Adrenal gland (tissue), 5 donors: ENCODE data around the gene CCNI2.
"Not testable (repeated sequence)": the region's sequence is repeated elsewhere in the genome, so short reads cannot be mapped to it uniquely, and the experiment has no call there.

Experiments
- POLR2A ChIP-seq, 2 donors: fragments of 450-650 bp; IDR thresholded peaks; one replicate each; pipeline ENCODE4 v1.6.1; 2017; ENCODE audit warnings: antibody characterized with exemption in 2 of 2, mild to moderate bottlenecking in 2 of 2, moderate library complexity in 1 of 2
- TF ChIP-seq, protein P1 (sequence below), 6 experiments: fragments of 450-650 bp in 4 of 6; fragments of 200-600 bp in 2 of 6; sonication (generic) in 1 of 6; IDR thresholded peaks; 1 replicate in 5 of 6; 2 replicates in 1 of 6; pipeline versions ENCODE4 v1.5.1 to v1.8.0; 2016 to 2021; ENCODE audit warnings: antibody characterized with exemption in 6 of 6, mild to moderate bottlenecking in 2 of 6, moderate library complexity in 1 of 6
- donor health status: DM: no; HTN: no; CAD: no.

DNA sequence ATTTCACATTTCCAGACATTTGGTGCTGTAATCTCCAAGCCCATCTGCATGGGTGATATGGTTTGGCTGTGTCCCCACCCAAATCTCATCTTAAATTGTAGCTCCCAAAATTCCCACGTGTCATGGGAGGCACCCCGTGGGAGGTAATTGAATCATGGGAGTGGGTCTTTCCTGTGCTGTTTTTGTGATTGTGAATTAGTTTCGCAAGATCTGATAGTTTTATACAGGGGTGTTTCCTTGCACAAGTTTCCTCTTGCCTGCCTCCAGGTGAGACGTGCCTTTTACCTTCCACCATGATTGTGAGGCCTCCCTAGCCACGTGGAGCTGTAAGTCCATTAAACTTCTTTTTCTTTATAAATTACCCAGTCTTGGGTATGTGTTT lies 55.5 kb downstream of the CCNI2 start:
- TF ChIP-seq, protein P1, sequence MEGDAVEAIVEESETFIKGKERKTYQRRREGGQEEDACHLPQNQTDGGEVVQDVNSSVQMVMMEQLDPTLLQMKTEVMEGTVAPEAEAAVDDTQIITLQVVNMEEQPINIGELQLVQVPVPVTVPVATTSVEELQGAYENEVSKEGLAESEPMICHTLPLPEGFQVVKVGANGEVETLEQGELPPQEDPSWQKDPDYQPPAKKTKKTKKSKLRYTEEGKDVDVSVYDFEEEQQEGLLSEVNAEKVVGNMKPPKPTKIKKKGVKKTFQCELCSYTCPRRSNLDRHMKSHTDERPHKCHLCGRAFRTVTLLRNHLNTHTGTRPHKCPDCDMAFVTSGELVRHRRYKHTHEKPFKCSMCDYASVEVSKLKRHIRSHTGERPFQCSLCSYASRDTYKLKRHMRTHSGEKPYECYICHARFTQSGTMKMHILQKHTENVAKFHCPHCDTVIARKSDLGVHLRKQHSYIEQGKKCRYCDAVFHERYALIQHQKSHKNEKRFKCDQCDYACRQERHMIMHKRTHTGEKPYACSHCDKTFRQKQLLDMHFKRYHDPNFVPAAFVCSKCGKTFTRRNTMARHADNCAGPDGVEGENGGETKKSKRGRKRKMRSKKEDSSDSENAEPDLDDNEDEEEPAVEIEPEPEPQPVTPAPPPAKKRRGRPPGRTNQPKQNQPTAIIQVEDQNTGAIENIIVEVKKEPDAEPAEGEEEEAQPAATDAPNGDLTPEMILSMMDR (IDR thresholded peaks at IDR 0.05): not testable (repeated sequence)
- TF ChIP-seq POLR2A (IDR thresholded peaks at IDR 0.05): not testable (repeated sequence)
